Neural cell (in vitro differentiated cells): ENCODE data around the gene ANTXR2. TPM values are rescaled to one million over a fixed set of nuclear protein-coding genes. Genes with fewer than 3 reads are reported as not detected.

Experiments used
- H2AFZ ChIP-seq: fragments of 200-600, 300-800 bp; sonication (generic), shearing (Covaris generic); 2 replicates; pipeline ENCODE4 v1.6.0; 2014; ENCODE audit warnings: low read depth, mild to moderate bottlenecking, antibody characterized with exemption, low read length, moderate library complexity
- H3F3A ChIP-seq: fragments of 200-600 bp; shearing (Covaris generic); 2 replicates; pipeline ENCODE4 v1.6.1; 2016; ENCODE audit warnings: mild to moderate bottlenecking, moderate library complexity, mixed read lengths, antibody characterized with exemption, low read length; ENCODE audit not compliant: insufficient read depth, poor library complexity, severe bottlenecking
- H3K27ac ChIP-seq: fragments of 200-600, 300-800 bp; sonication (generic), shearing (Covaris generic); 2 replicates; pipeline ENCODE4 v1.5.1; 2014; ENCODE audit warnings: mild to moderate bottlenecking, low read length, moderate library complexity
- H3K27me3 ChIP-seq: fragments of 300-800, 200-600 bp; sonication (generic), shearing (Covaris generic); 2 replicates; pipeline ENCODE4 v1.6.0; 2014; ENCODE audit warnings: mild to moderate bottlenecking, low read depth, low read length, moderate library complexity; ENCODE audit not compliant: insufficient read depth
- H3K36me3 ChIP-seq: fragments of 300-800, 200-600 bp; sonication (generic), shearing (Covaris generic); 2 replicates; pipeline ENCODE4 v1.5.1; 2014; ENCODE audit warnings: mild to moderate bottlenecking, antibody characterized with exemption, low read length, moderate library complexity; ENCODE audit not compliant: insufficient read depth
- H3K4me2 ChIP-seq: fragments of 300-800, 200-600 bp; sonication (generic), shearing (Covaris generic); 2 replicates; pipeline ENCODE4 v1.6.0; 2014; ENCODE audit warnings: mild to moderate bottlenecking, low read length
- H3K4me3 ChIP-seq: fragments of 300-800, 200-600 bp; sonication (generic), shearing (Covaris generic); 2 replicates; pipeline ENCODE4 v1.5.1; 2014; ENCODE audit warnings: mild to moderate bottlenecking, low read length, moderate library complexity
- H3K79me2 ChIP-seq: fragments of 200-600 bp; shearing (Covaris generic); replicated peaks from 2 replicates; pipeline ENCODE4 v1.6.0; 2014; ENCODE audit warnings: mild to moderate bottlenecking, low read length, moderate library complexity; ENCODE audit not compliant: insufficient read depth
- H3K9ac ChIP-seq: fragments of 300-800, 200-600 bp; sonication (generic), shearing (Covaris generic); 2 replicates; pipeline ENCODE4 v1.6.1; 2016; ENCODE audit warnings: mild to moderate bottlenecking, low read length, mixed read lengths
- H3K9me2 ChIP-seq: fragments of 200-600 bp; shearing (Covaris generic); 2 replicates; pipeline ENCODE4 v1.6.1; 2016; ENCODE audit warnings: mild to moderate bottlenecking, low read length, mixed read lengths; ENCODE audit not compliant: insufficient read depth
- H3K9me3 ChIP-seq: fragments of 200-600, 300-800 bp; sonication (generic), shearing (Covaris generic); 2 replicates; pipeline ENCODE4 v1.6.1; 2016; ENCODE audit warnings: mild to moderate bottlenecking, mixed run types, low read length, moderate library complexity, mixed read lengths
- H4K20me1 ChIP-seq: fragments of 200-600 bp; shearing (Covaris generic); 2 replicates; pipeline ENCODE4 v1.6.1; 2016; ENCODE audit warnings: mild to moderate bottlenecking, mixed run types; ENCODE audit not compliant: insufficient read depth
- CTCF ChIP-seq: fragments of 450-650 bp; IDR thresholded peaks from 2 replicates; pipeline ENCODE4 v1.5.1; 2014; ENCODE audit warnings: antibody characterized with exemption, mild to moderate bottlenecking, moderate library complexity; ENCODE audit not compliant: poor library complexity, severe bottlenecking
- EP300 ChIP-seq: fragments of 450-650 bp; conservative IDR thresholded peaks from 2 replicates; pipeline ENCODE4 v1.6.1; 2014; ENCODE audit warnings: antibody characterized with exemption, mild to moderate bottlenecking, moderate library complexity; ENCODE audit not compliant: poor library complexity, severe bottlenecking
- EZH2 ChIP-seq: fragments of 200-600, 300-800 bp; shearing (Covaris generic), sonication (generic); IDR thresholded peaks from 2 replicates; pipeline ENCODE4 v1.6.1; 2014; ENCODE audit warnings: antibody characterized with exemption, low read length, borderline replicate concordance, mild to moderate bottlenecking; ENCODE audit not compliant: insufficient read depth, poor library complexity, severe bottlenecking
- MXI1 ChIP-seq: fragments of 450-650 bp; conservative IDR thresholded peaks from 2 replicates; pipeline ENCODE4 v1.6.1; 2014; ENCODE audit warnings: antibody characterized with exemption, mild to moderate bottlenecking; ENCODE audit not compliant: poor library complexity, severe bottlenecking
- POLR2AphosphoS5 ChIP-seq: IDR thresholded peaks from 2 replicates; pipeline ENCODE4 v1.6.1; 2012
- RAD21 ChIP-seq: fragments of 450-650 bp; conservative IDR thresholded peaks from 2 replicates; pipeline ENCODE4 v1.6.1; 2014; ENCODE audit warnings: antibody characterized with exemption, mild to moderate bottlenecking, moderate library complexity
- REST ChIP-seq: IDR thresholded peaks from 2 replicates; pipeline ENCODE4 v1.6.1; 2012; ENCODE audit warnings: borderline replicate concordance
- SMC3 ChIP-seq: fragments of 450-650 bp; conservative IDR thresholded peaks from 2 replicates; pipeline ENCODE4 v1.6.1; 2014; ENCODE audit warnings: antibody characterized with exemption, mild to moderate bottlenecking, moderate library complexity; ENCODE audit not compliant: poor library complexity
- TAF1 ChIP-seq: IDR thresholded peaks from 2 replicates; pipeline ENCODE4 v1.6.1; 2012; ENCODE audit warnings: low read depth
- polyA plus RNA-seq: library from polyadenylated mRNA; depleted of rRNA; stranded (reverse); fragments of >200 nt; gene quantifications from 2 replicates; pipeline ENCODE4 v1.2.3, GENCODE V29; 2014

Gene ANTXR2
- polyA plus RNA-seq, 1 donor from 2014 or later, result 31.7 TPM

- Histone ChIP-seq H3K4me2 (no peak overlapping the region), H3K27ac (no peak overlapping the region)
These were observed 35.2 kb downstream of the ANTXR2 start for GRCh38 chr4:80037864-80038263.

GRCh38 chr4:80036949-80037685 is 35.9 kb downstream of the ANTXR2 start:
- Histone ChIP-seq H4K20me1 (no peaks in the 10 kb centered on the region), H3K9me2 (no peaks in the 10 kb centered on the region), H3K27me3 (no peaks in the 10 kb centered on the region), H3K27ac (no peak overlapping the region), H3K79me2 (no peaks in the 10 kb centered on the region), H3K9me3 (no peaks in the 10 kb centered on the region), H3K36me3 (no peaks in the 10 kb centered on the region), H3K4me3 (no peak overlapping the region), H3K9ac (no peak overlapping the region), H3K4me2 (no peak overlapping the region), H2AFZ (no peak overlapping the region), H3F3A (no peaks in the 10 kb centered on the region)
- no peak for TF ChIP-seq CTCF
- TF ChIP-seq TAF1, result no peak
- no peak for TF ChIP-seq REST
- no peak for TF ChIP-seq POLR2AphosphoS5
- no peak for TF ChIP-seq SMC3
- TF ChIP-seq EP300, result no peak

More at GRCh38 chr4:80037864-80038263, 35.2 kb downstream of the ANTXR2 start:
- Histone ChIP-seq H3K79me2 (no peaks in the 10 kb centered on the region), H3K27me3 (no peaks in the 10 kb centered on the region), H3K4me3 (no peak overlapping the region), H3K36me3 (no peaks in the 10 kb centered on the region), H3K9ac (no peak overlapping the region), H4K20me1 (no peaks in the 10 kb centered on the region), H3K9me2 (no peaks in the 10 kb centered on the region), H3K9me3 (no peaks in the 10 kb centered on the region), H3F3A (no peaks in the 10 kb centered on the region), H2AFZ (no peak overlapping the region)
- no peak for TF ChIP-seq RAD21
- TF ChIP-seq MXI1, result no peak
- TF ChIP-seq REST, result no peak
- TF ChIP-seq EP300, result no peak
- TF ChIP-seq CTCF, result no peak
- no peak for TF ChIP-seq EZH2
- no peak for TF ChIP-seq TAF1
- no peak for TF ChIP-seq POLR2AphosphoS5
